ENCODE measurements around the gene SHISAL1. TPM values are rescaled to one million over a fixed set of nuclear protein-coding genes. Genes with fewer than 3 reads are reported as not detected.

The SHISAL1 gene
- total RNA-seq, 1 donor from 2014 or later = 7.6 TPM

DNA sequence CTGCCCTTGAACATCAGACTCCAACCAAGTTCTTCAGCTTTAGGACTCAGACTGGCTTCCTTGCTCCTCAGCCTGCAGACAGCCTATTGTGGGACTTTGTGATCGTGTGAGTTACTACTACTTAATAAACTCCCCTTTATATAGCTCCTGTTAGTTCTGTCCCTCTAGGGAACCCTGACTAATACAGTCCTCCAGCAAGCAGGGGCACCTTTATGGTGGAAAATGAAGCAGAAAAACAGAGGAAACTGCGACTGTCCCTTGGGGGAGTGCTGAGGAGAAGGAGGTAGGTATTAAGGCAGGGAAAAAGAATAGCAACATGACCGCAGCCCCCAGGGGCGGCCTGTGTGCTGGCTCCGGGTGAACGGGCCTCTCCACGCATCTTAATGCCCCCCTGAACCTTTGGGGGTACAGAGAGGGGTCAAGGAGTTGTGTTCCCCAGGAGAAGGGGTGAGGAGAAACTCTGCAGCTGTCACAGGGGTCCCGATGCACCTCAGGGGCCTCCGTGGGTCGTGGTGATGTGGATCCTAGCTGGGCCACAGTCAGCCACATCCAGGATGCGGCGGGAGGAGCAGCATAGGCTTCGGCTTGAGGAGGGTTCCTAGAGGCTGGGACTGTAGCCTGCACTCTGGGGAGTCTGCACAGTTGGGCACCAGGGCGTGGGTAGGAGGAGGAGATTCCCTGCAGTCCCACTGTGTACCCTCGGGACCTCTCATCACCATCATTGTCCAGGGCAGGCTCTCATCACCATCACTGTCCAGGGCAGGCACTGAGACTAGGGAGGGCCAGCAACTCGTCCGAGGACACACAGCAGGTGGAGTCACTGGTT is 34.3 kb downstream of the SHISAL1 start:
- no peak for DNase-seq (ENCODE audit: extremely low spot score in 2 of 2)
- Histone ChIP-seq H3K9me3 (no peaks in the 10 kb centered on the region), H3K27ac (no peak overlapping the region), H3K27me3 (no peaks in the 10 kb centered on the region), H3K4me1 (no peaks in the 10 kb centered on the region), H3K36me3 (no peaks in the 10 kb centered on the region), H3K4me3 (no peak overlapping the region)
- no peak for TF ChIP-seq CTCF (IDR thresholded peaks at IDR 0.05)
- TF ChIP-seq POLR2AphosphoS5 (IDR thresholded peaks at IDR 0.05; ENCODE audit: insufficient read depth in 1 of 2, low read depth in 1 of 2) = no peak
- TF ChIP-seq POLR2A (IDR thresholded peaks at IDR 0.05) = no peak
- intact Hi-C loops (cut with DNase I) = no loop called here

DNA sequence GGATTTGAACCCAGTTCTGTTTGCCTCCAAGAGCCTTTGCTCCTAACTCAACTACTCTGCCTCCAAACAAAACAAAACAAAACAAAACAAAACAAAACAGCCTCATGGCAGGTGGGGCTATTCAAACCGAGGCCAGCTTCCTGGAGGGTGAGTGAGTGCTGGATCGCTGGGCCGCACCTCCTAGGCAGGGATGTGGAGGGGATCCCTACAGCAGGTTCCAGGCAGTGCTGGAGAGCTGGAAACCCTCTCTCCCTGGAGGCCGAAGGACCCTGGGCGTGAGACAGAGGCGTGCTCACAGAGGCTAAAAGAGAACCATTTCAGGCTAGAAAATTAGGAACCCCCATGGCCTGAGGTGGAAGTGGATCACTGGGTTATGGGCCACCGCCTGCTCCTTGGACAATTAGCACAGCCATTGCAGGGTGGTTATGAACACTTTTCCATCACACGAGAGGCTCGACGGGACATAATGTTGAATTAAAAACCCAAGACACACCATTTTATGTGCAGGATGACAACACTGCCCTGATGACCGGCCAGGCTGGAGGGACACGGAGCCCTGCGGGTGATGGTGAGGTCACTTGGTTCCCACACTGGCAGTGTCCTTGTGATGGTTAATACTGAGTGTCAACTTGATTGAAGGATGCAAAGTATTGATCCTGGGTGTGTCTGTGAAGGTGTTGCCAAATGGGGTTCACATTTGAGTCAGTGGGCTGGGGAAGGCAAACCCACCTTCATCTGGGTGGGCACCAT is 35.2 kb downstream of the SHISAL1 start:
- TF ChIP-seq POLR2AphosphoS5 (IDR thresholded peaks at IDR 0.05; ENCODE audit: insufficient read depth in 1 of 2, low read depth in 1 of 2) (no peak), POLR2A (IDR thresholded peaks at IDR 0.05) (no peak), CTCF (IDR thresholded peaks at IDR 0.05) (no peak)
- H3K36me3 ChIP-seq = no peaks in the 10 kb centered on the region
- H3K9me3 ChIP-seq = no peaks in the 10 kb centered on the region
- intact Hi-C loops (cut with DNase I) = no loop called here
- DNase-seq (ENCODE audit: extremely low spot score in 2 of 2) = no peak
- H3K4me3 ChIP-seq = no peak overlapping the region
- no peaks in the 10 kb centered on the region for H3K27me3 ChIP-seq
- peaks cover 5% of the 10 kb centered on the region for H3K4me1 ChIP-seq
- H3K27ac ChIP-seq = no peak overlapping the region

DNA sequence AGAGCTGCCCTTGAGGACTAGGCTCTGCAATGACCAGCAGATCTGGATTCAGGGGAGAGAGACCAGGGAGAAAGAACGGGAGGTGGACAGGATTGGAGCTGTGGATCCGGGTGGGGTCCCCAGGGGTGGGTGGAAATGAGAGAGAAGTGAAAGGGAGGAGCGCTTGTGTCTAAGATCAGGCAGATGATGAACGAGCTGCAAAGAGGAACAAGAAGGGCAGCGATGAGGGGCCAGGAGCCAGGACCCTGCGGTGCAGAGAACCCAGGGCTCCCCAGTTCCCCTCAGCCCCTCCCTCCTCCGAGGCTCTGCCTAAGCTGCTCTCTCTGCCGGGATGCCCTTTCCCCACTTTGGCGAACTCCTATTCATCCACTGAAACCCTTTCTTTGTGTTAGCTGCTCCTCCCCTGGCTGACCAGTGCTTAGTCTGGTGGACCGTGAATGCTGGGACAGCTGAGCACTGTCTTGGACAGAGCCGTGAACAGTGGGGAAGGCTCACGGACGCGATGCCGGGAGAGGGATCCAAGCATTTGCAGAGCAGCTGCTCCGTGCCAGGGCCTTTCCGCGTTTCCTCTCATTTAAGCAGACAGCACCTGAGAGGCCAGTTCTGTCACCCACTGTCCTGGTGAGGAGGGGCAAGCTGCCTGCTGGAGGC is 35.9 kb downstream of the SHISAL1 start:
- H3K27ac ChIP-seq = no peak overlapping the region
- TF ChIP-seq POLR2A (IDR thresholded peaks at IDR 0.05) = no peak
- no peak overlapping the region for H3K4me3 ChIP-seq
- no peaks in the 10 kb centered on the region for H3K9me3 ChIP-seq
- H3K36me3 ChIP-seq = no peaks in the 10 kb centered on the region
- intact Hi-C loops (cut with DNase I) = no loop called here
- H3K4me1 ChIP-seq = peaks cover 9% of the 10 kb centered on the region
- no peak for DNase-seq (ENCODE audit: extremely low spot score in 2 of 2)
- H3K27me3 ChIP-seq = no peaks in the 10 kb centered on the region

DNA sequence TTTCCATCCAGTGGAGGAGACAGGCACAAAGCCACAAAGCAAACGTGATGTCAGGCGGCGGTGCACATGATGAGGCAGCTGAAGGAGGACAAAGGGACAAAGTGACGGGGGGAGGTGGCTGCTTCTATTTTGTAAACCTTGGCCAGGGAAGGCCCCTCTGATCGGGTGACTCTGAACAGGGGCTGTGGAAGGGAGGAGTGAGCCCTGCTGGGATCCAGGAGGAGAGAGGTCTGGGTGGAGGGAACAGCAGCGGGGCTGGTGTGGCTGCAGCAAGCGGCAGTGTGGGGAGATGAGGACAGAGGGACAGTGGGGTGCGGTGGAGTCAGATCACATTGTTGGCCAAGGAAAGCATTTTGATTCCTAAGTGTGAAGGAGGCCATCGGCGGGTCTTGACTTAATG is 36.7 kb downstream of the SHISAL1 start:
- H3K27me3 ChIP-seq = no peaks in the 10 kb centered on the region
- intact Hi-C loops (cut with DNase I) = no loop called here
- H3K4me3 ChIP-seq = no peak overlapping the region
- H3K9me3 ChIP-seq = no peaks in the 10 kb centered on the region
- peaks cover 9% of the 10 kb centered on the region for H3K4me1 ChIP-seq
- H3K36me3 ChIP-seq = no peaks in the 10 kb centered on the region
- DNase-seq (ENCODE audit: extremely low spot score in 2 of 2) = no peak
- H3K27ac ChIP-seq = no peak overlapping the region
- TF ChIP-seq POLR2AphosphoS5 (IDR thresholded peaks at IDR 0.05; ENCODE audit: insufficient read depth in 1 of 2, low read depth in 1 of 2) = no peak
- TF ChIP-seq POLR2A (IDR thresholded peaks at IDR 0.05) = no peak
- TF ChIP-seq CTCF (IDR thresholded peaks at IDR 0.05) = no peak

DNA sequence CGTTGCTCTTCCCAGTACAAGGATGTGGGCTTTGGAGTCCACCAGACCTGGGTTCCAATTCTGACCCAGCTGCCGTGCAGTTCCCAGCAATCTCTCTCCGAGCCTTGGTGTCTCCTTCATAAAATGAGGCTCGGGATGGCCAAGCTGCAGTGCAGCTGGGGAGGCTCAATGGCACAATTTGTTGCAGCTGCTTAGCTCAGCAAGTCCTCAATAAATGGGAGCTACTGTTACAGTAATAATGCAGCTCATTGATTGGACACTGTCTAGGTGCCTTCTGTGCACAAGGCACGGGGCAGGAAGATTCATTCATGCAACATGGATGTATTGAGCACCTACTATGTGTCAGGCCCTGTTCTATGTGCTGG is 37.1 kb downstream of the SHISAL1 start:
- TF ChIP-seq POLR2AphosphoS5 (IDR thresholded peaks at IDR 0.05; ENCODE audit: insufficient read depth in 1 of 2, low read depth in 1 of 2) (no peak), POLR2A (IDR thresholded peaks at IDR 0.05) (no peak), CTCF (IDR thresholded peaks at IDR 0.05) (no peak)
- Histone ChIP-seq H3K27ac (no peak overlapping the region), H3K4me1 (peaks cover 9% of the 10 kb centered on the region), H3K4me3 (no peak overlapping the region), H3K9me3 (no peaks in the 10 kb centered on the region), H3K36me3 (no peaks in the 10 kb centered on the region), H3K27me3 (no peaks in the 10 kb centered on the region)
- no peak for DNase-seq (ENCODE audit: extremely low spot score in 2 of 2)
- intact Hi-C loops (cut with DNase I) = no loop called here
